ENCODE data around the gene LYAR.

DNA sequence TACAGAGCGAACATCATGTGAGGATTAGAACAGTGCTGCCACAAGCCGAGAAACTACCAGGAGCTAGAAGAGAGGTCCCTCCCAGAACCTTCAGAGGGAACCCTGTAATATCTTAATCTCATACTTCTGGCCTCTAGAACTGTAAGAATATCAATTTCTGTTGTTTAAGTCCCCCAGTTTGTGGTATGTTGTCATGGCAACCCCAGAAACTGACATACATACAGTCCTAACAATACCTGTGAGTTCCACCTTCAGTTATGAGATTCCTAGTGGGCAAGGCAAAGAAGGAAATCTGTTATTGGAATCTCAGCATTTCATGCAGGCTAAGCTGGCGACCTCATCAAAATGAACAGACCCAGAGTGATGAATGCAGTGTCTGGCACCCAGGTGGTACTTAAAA is 42.6 kb upstream of the LYAR start:
- TF ChIP-seq TAF1 (IDR thresholded peaks at IDR 0.05; ENCODE audit: borderline replicate concordance, insufficient read depth, low read length) (no peak), POLR2AphosphoS5 (IDR thresholded peaks at IDR 0.05; ENCODE audit: low read depth, low read length) (no peak), SIN3A (IDR thresholded peaks at IDR 0.05; ENCODE audit: borderline replicate concordance, insufficient read depth, low read length) (no peak)
- TF ChIP-seq, protein P1, sequence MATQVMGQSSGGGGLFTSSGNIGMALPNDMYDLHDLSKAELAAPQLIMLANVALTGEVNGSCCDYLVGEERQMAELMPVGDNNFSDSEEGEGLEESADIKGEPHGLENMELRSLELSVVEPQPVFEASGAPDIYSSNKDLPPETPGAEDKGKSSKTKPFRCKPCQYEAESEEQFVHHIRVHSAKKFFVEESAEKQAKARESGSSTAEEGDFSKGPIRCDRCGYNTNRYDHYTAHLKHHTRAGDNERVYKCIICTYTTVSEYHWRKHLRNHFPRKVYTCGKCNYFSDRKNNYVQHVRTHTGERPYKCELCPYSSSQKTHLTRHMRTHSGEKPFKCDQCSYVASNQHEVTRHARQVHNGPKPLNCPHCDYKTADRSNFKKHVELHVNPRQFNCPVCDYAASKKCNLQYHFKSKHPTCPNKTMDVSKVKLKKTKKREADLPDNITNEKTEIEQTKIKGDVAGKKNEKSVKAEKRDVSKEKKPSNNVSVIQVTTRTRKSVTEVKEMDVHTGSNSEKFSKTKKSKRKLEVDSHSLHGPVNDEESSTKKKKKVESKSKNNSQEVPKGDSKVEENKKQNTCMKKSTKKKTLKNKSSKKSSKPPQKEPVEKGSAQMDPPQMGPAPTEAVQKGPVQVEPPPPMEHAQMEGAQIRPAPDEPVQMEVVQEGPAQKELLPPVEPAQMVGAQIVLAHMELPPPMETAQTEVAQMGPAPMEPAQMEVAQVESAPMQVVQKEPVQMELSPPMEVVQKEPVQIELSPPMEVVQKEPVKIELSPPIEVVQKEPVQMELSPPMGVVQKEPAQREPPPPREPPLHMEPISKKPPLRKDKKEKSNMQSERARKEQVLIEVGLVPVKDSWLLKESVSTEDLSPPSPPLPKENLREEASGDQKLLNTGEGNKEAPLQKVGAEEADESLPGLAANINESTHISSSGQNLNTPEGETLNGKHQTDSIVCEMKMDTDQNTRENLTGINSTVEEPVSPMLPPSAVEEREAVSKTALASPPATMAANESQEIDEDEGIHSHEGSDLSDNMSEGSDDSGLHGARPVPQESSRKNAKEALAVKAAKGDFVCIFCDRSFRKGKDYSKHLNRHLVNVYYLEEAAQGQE (IDR thresholded peaks at IDR 0.05; ENCODE audit: insufficient read depth in 1 of 2, low read depth in 2 of 2, low read length in 2 of 2) = no peak
